GM18520 (cell line): ENCODE measurements around the gene FGA.

Source experiments
- ATAC-seq: cut with Tn5 transposase; IDR thresholded peaks from one replicate; pipeline ENCODE4 v1.9.1; 2021; ENCODE audit not compliant: unreplicated experiment

Gene FGA

DNA sequence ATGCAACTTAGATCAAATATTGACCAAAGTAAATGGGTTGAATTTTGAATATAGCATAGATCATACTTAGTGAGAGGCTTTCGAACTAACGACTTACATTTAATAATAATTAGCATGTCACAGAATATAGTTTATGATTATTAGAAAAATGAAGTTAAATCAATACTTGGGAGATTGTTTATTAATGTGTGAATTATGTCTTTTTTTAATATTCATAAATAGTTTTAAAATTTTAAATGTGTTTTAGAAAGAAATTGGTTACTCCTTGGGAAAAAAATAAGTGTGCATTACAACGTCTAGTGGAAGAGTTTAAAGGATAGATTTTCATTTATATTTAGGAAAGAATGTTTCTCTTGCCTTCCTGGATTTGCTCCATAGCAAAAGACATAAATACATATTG, 7.3 kb downstream of the FGA start:
- no peak for ATAC-seq

- no peak for ATAC-seq
These were observed 7.8 kb downstream of the FGA start for GRCh38 chr4:154582723-154583122.

GRCh38 chr4:154579927-154580326, 10.6 kb downstream of the FGA start:
- no peak for ATAC-seq

DNA sequence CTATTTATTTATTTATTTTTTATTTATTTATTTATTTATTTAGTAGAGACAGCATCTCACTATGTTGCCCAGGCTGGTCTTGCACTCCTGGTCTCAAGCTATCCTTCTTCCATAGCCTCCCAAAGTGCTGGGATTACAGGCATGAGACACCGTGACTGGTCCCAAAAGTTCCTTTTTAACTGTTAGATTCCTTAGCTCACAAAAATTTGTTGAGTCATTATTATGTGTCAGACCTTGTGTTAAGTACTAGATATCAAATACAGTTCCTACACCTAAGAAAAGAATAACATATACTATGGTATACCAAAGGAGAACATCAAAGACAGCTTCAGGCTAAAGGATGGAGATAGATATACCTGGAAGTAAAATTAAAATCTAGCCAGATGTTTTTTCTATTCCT, 11.6 kb downstream of the FGA start:
- no peak for ATAC-seq

- no peak for ATAC-seq
These were observed 13.2 kb downstream of the FGA start for GRCh38 chr4:154577324-154577723.

GRCh38 chr4:154574311-154574710, 16.2 kb downstream of the FGA start:
- no peak for ATAC-seq

DNA sequence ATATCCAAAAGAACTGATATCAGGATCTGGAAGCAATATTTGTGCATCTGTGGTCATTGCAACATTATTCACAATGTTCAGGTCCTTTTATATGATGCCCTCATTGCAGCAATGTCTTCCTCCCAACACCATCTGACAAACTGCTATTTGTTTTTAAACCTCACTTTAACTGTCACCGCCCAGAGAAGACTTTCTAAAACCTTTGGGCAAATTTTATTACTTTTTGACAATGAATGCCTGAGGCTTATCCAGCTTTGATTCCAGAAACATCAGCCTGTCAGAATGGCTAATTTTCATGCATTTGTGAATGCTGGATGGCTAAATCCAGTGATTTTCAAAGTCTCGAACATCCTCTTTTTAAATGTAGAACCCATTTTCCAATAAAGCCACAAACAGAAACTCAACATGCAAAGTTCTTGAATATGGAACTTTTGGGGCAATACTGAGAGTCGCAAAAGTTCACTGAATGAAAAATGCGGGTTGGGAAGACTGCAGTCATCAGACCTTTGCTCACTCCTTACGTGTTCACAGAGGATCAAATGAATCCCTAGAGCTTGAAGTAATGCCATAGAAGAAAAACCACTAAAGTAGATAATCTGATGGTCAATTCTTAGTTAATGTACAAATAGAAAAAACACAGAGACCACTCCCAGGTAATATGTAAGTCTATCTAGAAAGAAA, 17.2 kb downstream of the FGA start:
- no peak for ATAC-seq

DNA sequence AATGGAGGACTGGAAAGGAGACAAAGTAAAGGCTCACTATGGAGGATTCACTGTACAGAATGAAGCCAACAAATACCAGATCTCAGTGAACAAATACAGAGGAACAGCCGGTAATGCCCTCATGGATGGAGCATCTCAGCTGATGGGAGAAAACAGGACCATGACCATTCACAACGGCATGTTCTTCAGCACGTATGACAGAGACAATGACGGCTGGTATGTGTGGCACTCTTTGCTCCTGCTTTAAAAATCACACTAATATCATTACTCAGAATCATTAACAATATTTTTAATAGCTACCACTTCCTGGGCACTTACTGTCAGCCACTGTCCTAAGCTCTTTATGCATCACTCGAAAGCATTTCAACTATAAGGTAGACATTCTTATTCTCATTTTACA, 21.0 kb downstream of the FGA start:
- ATAC-seq, result no peak

DNA sequence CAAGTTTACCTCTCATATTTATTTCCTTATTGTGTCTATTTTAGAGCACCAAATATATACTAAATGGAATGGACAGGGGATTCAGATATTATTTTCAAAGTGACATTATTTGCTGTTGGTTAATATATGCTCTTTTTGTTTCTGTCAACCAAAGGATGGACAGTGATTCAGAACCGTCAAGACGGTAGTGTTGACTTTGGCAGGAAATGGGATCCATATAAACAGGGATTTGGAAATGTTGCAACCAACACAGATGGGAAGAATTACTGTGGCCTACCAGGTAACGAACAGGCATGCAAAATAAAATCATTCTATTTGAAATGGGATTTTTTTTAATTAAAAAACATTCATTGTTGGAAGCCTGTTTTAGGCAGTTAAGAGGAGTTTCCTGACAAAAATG, 21.5 kb downstream of the FGA start:
- no peak for ATAC-seq

- no peak for ATAC-seq
These were observed 23.8 kb downstream of the FGA start for GRCh38 chr4:154566639-154567204.

DNA sequence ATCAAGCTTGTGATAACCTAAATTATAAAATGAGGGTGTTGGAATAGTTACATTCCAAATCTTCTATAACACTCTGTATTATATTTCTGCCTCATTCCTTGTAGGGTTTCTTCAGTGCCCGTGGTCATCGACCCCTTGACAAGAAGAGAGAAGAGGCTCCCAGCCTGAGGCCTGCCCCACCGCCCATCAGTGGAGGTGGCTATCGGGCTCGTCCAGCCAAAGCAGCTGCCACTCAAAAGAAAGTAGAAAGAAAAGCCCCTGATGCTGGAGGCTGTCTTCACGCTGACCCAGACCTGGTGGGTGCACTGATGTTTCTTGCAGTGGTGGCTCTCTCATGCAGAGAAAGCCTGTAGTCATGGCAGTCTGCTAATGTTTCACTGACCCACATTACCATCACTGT, 24.8 kb downstream of the FGA start:
- ATAC-seq, result no peak

GRCh38 chr4:154564311-154564710, 26.2 kb downstream of the FGA start:
- ATAC-seq, result no peak

- ATAC-seq, result no peak
These were observed 27.8 kb downstream of the FGA start, which contains the start of gene FGB for GRCh38 chr4:154562697-154563254. TSS of gene FGB (plus strand) at chr4:154563011. CDS start at chr4:154563019, 8 bp downstream.

DNA sequence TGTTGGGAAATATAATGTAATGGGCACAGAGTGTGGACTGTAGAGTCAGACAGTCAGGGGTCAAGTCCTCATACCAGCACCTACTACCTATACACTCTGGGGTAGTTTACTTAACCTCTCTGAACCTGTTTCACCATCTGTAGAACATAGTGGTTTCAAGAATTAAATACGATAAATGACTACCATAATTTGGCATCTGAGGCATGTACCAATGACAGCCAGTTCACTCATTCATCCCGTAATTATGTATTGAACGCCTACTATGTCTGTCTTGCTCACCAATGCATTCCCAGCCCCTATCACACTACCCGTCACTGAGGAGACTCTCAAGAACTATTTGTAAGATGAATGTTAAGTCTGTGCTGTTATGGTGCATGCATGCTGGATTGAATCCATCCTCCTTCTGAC, 29.7 kb downstream of the FGA start:
- ATAC-seq, result no peak

- no peak for ATAC-seq
These were observed 30.1 kb downstream of the FGA start for GRCh38 chr4:154560419-154560801.

GRCh38 chr4:154559494-154560418, 30.8 kb downstream of the FGA start:
- peak; percentile 48 for ATAC-seq

- ATAC-seq, result no peak
These were observed 31.4 kb downstream of the FGA start for GRCh38 chr4:154559141-154559493.

- peak; percentile 41 for ATAC-seq
These were observed 38.5 kb downstream of the FGA start for GRCh38 chr4:154551872-154552686.

DNA sequence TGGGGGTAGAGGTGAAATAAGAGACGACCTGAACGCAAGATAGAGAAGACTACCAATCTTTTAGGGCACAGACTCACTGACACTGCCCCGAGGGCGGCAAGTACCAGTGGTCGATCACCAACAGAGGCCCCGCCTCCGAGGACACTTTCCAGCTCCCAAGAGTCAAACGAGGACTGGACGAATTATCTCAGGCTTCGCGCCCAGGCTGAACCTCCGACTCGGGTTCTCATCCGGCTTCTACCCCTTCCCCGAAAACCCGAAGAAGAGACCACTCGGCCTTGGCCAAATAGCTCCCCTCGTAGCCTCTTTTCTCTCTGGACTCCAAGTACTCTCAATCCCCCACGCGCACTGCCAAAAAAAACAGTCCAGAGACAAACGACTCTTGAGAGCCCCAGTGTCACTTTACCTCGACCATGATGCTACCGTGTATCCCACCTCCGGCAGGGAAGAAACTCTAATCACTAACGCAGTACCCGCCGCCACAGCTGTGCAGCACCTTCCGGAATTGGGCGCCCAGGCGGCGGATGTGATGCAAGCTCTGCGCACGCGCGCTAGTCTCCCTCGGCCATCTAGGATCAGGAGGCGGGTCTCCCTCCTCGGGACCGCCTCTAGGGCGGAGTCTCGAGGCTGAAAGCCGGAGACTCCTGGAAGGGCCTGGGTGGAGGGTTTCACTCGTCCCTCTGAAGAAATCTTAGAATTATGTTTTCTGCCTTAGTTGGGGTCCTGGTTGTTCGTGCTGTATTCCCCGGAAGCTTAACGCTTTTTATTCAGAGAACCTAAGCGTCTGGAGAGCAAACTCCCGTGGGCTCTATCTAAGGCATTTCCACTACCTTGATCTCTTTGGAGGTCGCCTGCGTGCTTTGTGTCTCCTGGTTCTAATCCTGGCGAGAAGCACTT, 40.4 kb downstream of the FGA start, which contains the start of gene PLRG1:
PLRG1 (minus strand) TSS at position 507 of the 897 bp plus-strand sequence; CDS start at position 415, 92 bp downstream.
- peak; percentile 96 for ATAC-seq

GRCh38 chr4:154545689-154546088, 44.9 kb downstream of the FGA start:
- no peak for ATAC-seq
